Caki2 (cell line): Measurements from ENCODE around the gene UNC5A. TPM values are rescaled to one million over a fixed set of nuclear protein-coding genes. Genes with fewer than 3 reads are reported as not detected.
A peak's percentile ranks its signal among the peaks of the same experiment; 100 is the strongest.
"Not testable (repeated sequence)": the region's sequence is repeated elsewhere in the genome, so short reads cannot be mapped to it uniquely, and the experiment has no call there.

Experiments
- DNase-seq: peaks from one replicate; pipeline ENCODE4 v3.0.0-alpha.2; 2015; ENCODE audit warnings: low read depth
- in situ Hi-C: cut with HindIII; loops from 2 replicates; pipeline ENCODE4 v1.10.0; 2016; ENCODE audit warnings: low sequenced_read_pairs, low pct_unique_long_range_greater_than_20kb, mixed read lengths
- total RNA-seq: library from RNA; depleted of rRNA; stranded (reverse); fragments of >200 nt; shearing (Covaris generic); gene quantifications from 2 replicates; pipeline ENCODE4 v1.2.3, GENCODE V29; 2014; ENCODE audit warnings: low replicate concordance

The UNC5A gene
- total RNA-seq, 1 experiment from 2014 or later, result 6.8 TPM

GRCh38 chr5:176866707-176867310 is 56.5 kb downstream of the UNC5A start:
- DNase-seq, result no peak
- in situ Hi-C loops, result no loop called here

- in situ Hi-C loops, result no loop called here
- DNase-seq, result no peak
Measured at GRCh38 chr5:176868126-176868525, 57.8 kb downstream of the UNC5A start.

GRCh38 chr5:176868731-176869130 is 58.4 kb downstream of the UNC5A start:
- in situ Hi-C loops, result no loop called here
- no peak for DNase-seq

- DNase-seq, result no peak
- in situ Hi-C loops, result no loop called here
Measured at GRCh38 chr5:176869501-176870109, 59.2 kb downstream of the UNC5A start.

- peak; percentile 16 for DNase-seq
- in situ Hi-C loops, result no loop called here
Measured at GRCh38 chr5:176870110-176870591, 59.8 kb downstream of the UNC5A start.

- DNase-seq, in situ Hi-C loops: not testable (repeated sequence)
Measured at GRCh38 chr5:176870644-176871043, 60.3 kb downstream of the UNC5A start.

- DNase-seq, result not testable (repeated sequence)
Measured at GRCh38 chr5:176872586-176872985, 62.2 kb downstream of the UNC5A start.

GRCh38 chr5:176873011-176873410 is 62.7 kb downstream of the UNC5A start:
- in situ Hi-C loops, DNase-seq: not testable (repeated sequence)

More at GRCh38 chr5:176872586-176872985, 62.2 kb downstream of the UNC5A start:
- in situ Hi-C loops, result not testable (repeated sequence)

GRCh38 chr5:176873541-176874172 is 63.3 kb downstream of the UNC5A start:
- no peak for DNase-seq
- in situ Hi-C loops, result no loop called here

- in situ Hi-C loops, result no loop called here
- DNase-seq, result no peak
Measured at GRCh38 chr5:176874198-176874780, 63.9 kb downstream of the UNC5A start.

GRCh38 chr5:176875014-176875550 is 64.7 kb downstream of the UNC5A start:
- DNase-seq, result no peak
- in situ Hi-C loops, result no loop called here

- in situ Hi-C loops, result no loop called here
- no peak for DNase-seq
Measured at GRCh38 chr5:176875783-176876505, 65.6 kb downstream of the UNC5A start.

- DNase-seq, result no peak
- in situ Hi-C loops, result no loop called here
Measured at GRCh38 chr5:176876506-176877431, 66.4 kb downstream of the UNC5A start.

- in situ Hi-C loops, result no loop called here
- DNase-seq, result no peak
Measured at GRCh38 chr5:176877793-176878331, 67.5 kb downstream of the UNC5A start.

- in situ Hi-C loops, result no loop called here
- no peak for DNase-seq
Measured at GRCh38 chr5:176878463-176878862, 68.1 kb downstream of the UNC5A start.

GRCh38 chr5:176878906-176879662 is 68.7 kb downstream of the UNC5A start:
- in situ Hi-C loops, result no loop called here
- no peak for DNase-seq
